ACC112 (cell line): ENCODE data around the gene MAST2.

Source experiments
- H2AFZ ChIP-seq: fragments of 200-600 bp; sonication (generic); one replicate; pipeline ENCODE4 v1.6.0; 2017; ENCODE audit warnings: antibody characterized with exemption, low read length; ENCODE audit not compliant: unreplicated experiment
- H3K27ac ChIP-seq: fragments of 200-600 bp; sonication (generic); 2 replicates; pipeline ENCODE4 v1.5.1; 2014; ENCODE audit warnings: low read depth, mild to moderate bottlenecking, antibody characterized with exemption, low read length, moderate library complexity
- H3K27me3 ChIP-seq: fragments of 200-600 bp; sonication (generic); 2 replicates; pipeline ENCODE4 v1.6.1; 2014; ENCODE audit warnings: mild to moderate bottlenecking, antibody characterized with exemption, low read length, moderate library complexity, mixed read lengths; ENCODE audit not compliant: insufficient read depth
- H3K36me3 ChIP-seq: fragments of 200-600 bp; sonication (generic); 2 replicates; pipeline ENCODE4 v1.6.1; 2016; ENCODE audit warnings: mild to moderate bottlenecking, antibody characterized with exemption, low read length, moderate library complexity, mixed read lengths; ENCODE audit not compliant: insufficient read depth
- H3K4me1 ChIP-seq: fragments of 200-600 bp; sonication (generic); one replicate; pipeline ENCODE4 v1.6.1; 2016; ENCODE audit warnings: low read length, mixed read lengths; ENCODE audit not compliant: insufficient read depth, unreplicated experiment, control insufficient read depth
- H3K4me3 ChIP-seq: fragments of 200-600 bp; sonication (generic); 2 replicates; pipeline ENCODE4 v1.5.1; 2014; ENCODE audit warnings: mild to moderate bottlenecking, low read depth, low read length
- H3K79me2 ChIP-seq: fragments of 200-600 bp; sonication (generic); one replicate; pipeline ENCODE4 v1.6.0; 2016; ENCODE audit warnings: low read length; ENCODE audit not compliant: control insufficient read depth, unreplicated experiment, insufficient read depth

MAST2 gene

GRCh38 chr1:46057781-46058180 lies 254.4 kb downstream of the MAST2 start:
- H3K27me3 ChIP-seq = no peaks in the 10 kb centered on the region
- no peaks in the 10 kb centered on the region for H3K4me1 ChIP-seq
- peaks cover 22% of the 10 kb centered on the region for H3K36me3 ChIP-seq
- H3K4me3 ChIP-seq = no peak overlapping the region
- H3K27ac ChIP-seq = no peak overlapping the region
- H3K79me2 ChIP-seq = no peaks in the 10 kb centered on the region
- no peak overlapping the region for H2AFZ ChIP-seq

DNA sequence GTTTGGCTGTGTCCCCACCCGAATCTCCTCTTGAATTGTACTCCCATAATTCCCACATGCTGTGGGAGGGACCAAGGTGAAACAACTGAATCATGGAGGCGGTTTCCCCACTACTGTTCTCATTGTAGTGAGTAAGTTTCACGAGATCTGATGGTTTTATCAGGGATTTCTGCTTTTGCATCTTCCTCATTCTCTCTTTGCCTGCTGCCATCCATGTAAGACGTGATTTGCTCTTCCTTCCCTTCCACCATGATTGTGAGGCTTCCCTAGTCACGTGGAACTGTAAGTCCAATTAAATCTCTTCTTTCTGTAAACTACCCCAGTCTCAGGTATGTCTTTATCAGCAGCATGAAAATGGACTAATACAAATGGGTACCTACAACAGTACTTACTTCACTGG lies 255.5 kb downstream of the MAST2 start:
- Histone ChIP-seq H3K4me1 (no peaks in the 10 kb centered on the region), H3K79me2 (no peaks in the 10 kb centered on the region), H3K4me3 (no peak overlapping the region), H3K27me3 (no peaks in the 10 kb centered on the region), H3K27ac (no peak overlapping the region), H2AFZ (no peak overlapping the region), H3K36me3 (peaks cover 22% of the 10 kb centered on the region)

GRCh38 chr1:46061146-46061545 lies 257.7 kb downstream of the MAST2 start:
- Histone ChIP-seq H2AFZ (no peak overlapping the region), H3K27ac (no peak overlapping the region), H3K4me1 (peaks cover 8% of the 10 kb centered on the region), H3K27me3 (no peaks in the 10 kb centered on the region), H3K36me3 (peaks cover 22% of the 10 kb centered on the region), H3K79me2 (no peaks in the 10 kb centered on the region), H3K4me3 (no peak overlapping the region)

GRCh38 chr1:46062651-46063319 lies 259.4 kb downstream of the MAST2 start:
- Histone ChIP-seq H3K79me2 (no peaks in the 10 kb centered on the region), H3K4me1 (peaks cover 8% of the 10 kb centered on the region), H3K27me3 (no peaks in the 10 kb centered on the region), H3K36me3 (peaks cover 22% of the 10 kb centered on the region), H3K27ac (no peak overlapping the region), H2AFZ (peak overlapping the region; percentile 40), H3K4me3 (peak overlapping the region; percentile 34)

- peaks cover 15% of the 10 kb centered on the region; the same call in 1 of the 2 replicates for H3K36me3 ChIP-seq
- H3K79me2 ChIP-seq = no peaks in the 10 kb centered on the region
- H2AFZ ChIP-seq = peak overlapping the region; percentile 13
- H3K4me3 ChIP-seq = no peak overlapping the region
- H3K27ac ChIP-seq = no peak overlapping the region
- peaks cover 8% of the 10 kb centered on the region for H3K4me1 ChIP-seq
- H3K27me3 ChIP-seq = no peaks in the 10 kb centered on the region
These were observed 261.3 kb downstream of the MAST2 start for GRCh38 chr1:46064708-46065107.

GRCh38 chr1:46065405-46065804 lies 262.0 kb downstream of the MAST2 start:
- peak overlapping the region; percentile 1; the same call in 1 of the 2 replicates for H3K4me3 ChIP-seq
- peak overlapping the region; percentile 13 for H2AFZ ChIP-seq
- no peaks in the 10 kb centered on the region for H3K27me3 ChIP-seq
- peaks cover 8% of the 10 kb centered on the region for H3K4me1 ChIP-seq
- H3K27ac ChIP-seq = no peak overlapping the region
- peaks cover 16% of the 10 kb centered on the region; the same call in 1 of the 2 replicates for H3K36me3 ChIP-seq
- H3K79me2 ChIP-seq = no peaks in the 10 kb centered on the region

DNA sequence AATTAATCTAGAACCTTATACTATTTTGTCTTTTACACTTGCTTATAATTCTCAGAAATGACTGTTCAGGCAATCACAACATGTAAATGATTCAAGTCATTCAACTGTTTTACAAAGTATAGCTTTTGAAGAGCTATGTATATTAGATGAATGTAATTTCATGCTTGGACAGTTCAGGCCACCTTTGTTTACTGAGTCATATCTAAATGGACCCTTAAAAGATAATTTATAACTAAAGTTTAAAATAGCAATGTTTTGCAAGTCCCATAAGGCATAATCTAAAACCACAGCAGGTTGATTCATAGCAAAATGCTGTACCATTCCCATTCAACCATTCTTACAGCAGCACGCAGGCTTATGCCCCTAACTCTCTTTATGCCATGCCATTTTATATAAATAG lies 264.2 kb downstream of the MAST2 start:
- Histone ChIP-seq H2AFZ (no peak overlapping the region), H3K79me2 (no peaks in the 10 kb centered on the region), H3K36me3 (peaks cover 3% of the 10 kb centered on the region; the same call in 1 of the 2 replicates), H3K4me3 (no peak overlapping the region), H3K27ac (no peak overlapping the region), H3K27me3 (no peaks in the 10 kb centered on the region), H3K4me1 (peaks cover 8% of the 10 kb centered on the region)

GRCh38 chr1:46068525-46068924 lies 265.1 kb downstream of the MAST2 start:
- no peak overlapping the region for H2AFZ ChIP-seq
- peaks cover 8% of the 10 kb centered on the region for H3K4me1 ChIP-seq
- peaks cover 3% of the 10 kb centered on the region; the same call in 1 of the 2 replicates for H3K36me3 ChIP-seq
- H3K27me3 ChIP-seq = no peaks in the 10 kb centered on the region
- H3K27ac ChIP-seq = no peak overlapping the region
- no peak overlapping the region for H3K4me3 ChIP-seq
- H3K79me2 ChIP-seq = no peaks in the 10 kb centered on the region

DNA sequence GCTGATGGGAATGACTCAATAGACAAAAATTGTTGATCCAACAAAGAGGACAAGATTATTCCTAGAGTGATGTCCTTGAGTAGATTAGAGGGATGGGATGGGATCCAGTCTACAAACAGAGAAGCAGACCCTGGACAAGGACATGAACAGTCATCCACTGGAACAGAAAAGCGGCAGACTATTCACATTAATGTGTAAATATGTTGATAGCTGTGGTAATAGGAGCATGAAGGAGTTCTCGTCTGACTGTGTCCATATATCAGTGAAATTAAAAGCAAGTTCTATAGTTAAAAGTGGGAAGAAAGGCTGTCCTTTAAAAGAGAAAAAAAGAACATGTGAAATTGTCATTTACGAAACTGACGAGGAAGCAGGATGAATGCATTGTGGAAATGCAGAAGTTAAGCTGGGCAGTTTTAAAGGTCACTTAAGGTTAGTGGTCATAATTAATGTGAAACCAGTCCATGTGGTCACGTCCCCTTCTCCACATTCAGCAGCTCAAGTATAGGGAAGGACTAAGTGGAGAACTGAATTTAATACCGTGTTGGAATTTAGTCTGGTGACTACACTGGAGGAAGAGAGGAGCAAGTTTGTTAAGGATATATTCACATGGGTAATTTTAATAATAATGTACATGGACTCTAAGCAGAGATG lies 266.9 kb downstream of the MAST2 start:
- H3K4me3 ChIP-seq = no peak overlapping the region
- peaks cover 2% of the 10 kb centered on the region for H3K4me1 ChIP-seq
- H3K79me2 ChIP-seq = no peaks in the 10 kb centered on the region
- H3K36me3 ChIP-seq = peaks cover 3% of the 10 kb centered on the region; the same call in 1 of the 2 replicates
- H2AFZ ChIP-seq = no peak overlapping the region
- no peaks in the 10 kb centered on the region for H3K27me3 ChIP-seq
- H3K27ac ChIP-seq = no peak overlapping the region

GRCh38 chr1:46072975-46073374 lies 269.6 kb downstream of the MAST2 start:
- Histone ChIP-seq H3K27me3 (no peaks in the 10 kb centered on the region), H3K36me3 (peaks cover 3% of the 10 kb centered on the region; the same call in 1 of the 2 replicates), H2AFZ (no peak overlapping the region), H3K27ac (no peak overlapping the region), H3K4me1 (peaks cover 6% of the 10 kb centered on the region), H3K4me3 (no peak overlapping the region), H3K79me2 (no peaks in the 10 kb centered on the region)

DNA sequence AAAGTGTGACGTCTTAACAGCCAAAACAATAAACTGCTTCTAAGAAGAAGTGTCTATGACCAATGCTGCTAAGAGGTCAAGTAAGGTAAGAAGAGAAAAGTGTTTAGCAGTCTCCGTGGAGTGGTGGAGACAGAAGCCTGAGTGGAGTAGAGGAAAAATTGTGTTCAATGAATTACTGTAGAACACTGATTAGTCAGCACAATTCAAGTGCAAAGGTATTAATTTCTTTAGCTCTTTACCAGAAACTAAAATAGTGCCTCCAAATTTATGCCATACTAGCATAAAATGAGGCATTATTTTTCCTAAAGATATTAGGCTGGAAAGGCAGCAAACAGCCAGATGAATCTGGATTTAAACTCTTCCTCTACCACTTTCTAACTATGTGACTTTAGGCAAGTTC lies 272.9 kb downstream of the MAST2 start:
- Histone ChIP-seq H3K4me3 (no peak overlapping the region), H3K4me1 (peaks cover 6% of the 10 kb centered on the region), H3K27me3 (no peaks in the 10 kb centered on the region), H3K27ac (no peak overlapping the region), H3K36me3 (no peaks in the 10 kb centered on the region; the same call in 1 of the 2 replicates), H2AFZ (no peak overlapping the region), H3K79me2 (no peaks in the 10 kb centered on the region)
